Stomach (tissue), 9 donors: ENCODE measurements around the gene MSX2. TPM values are rescaled to one million over a fixed set of nuclear protein-coding genes. Genes with fewer than 3 reads are reported as not detected.

ENCODE experiments used
- DNase-seq, 2 donors: peaks; one replicate each; pipeline versions ENCODE4 v3.0.0 to v3.0.0-alpha.2; 2013 to 2019
- H3K27ac ChIP-seq, 5 donors: fragments of 200-600 bp in 4 of 5; sonication (generic) in 4 of 5; one replicate each; pipeline ENCODE4 v1.5.1; 2013 to 2019; ENCODE audit warnings: mild to moderate bottlenecking in 1 of 5, moderate library complexity in 1 of 5
- H3K27me3 ChIP-seq, 3 donors: fragments of 200-600 bp; sonication (generic); one replicate each; pipeline ENCODE4 v1.5.1; 2017 to 2019; ENCODE audit warnings: mixed run types in 1 of 3
- H3K36me3 ChIP-seq, 4 donors: fragments of 200-600 bp; sonication (generic); 1 replicate in 3 of 4; 2 replicates in 1 of 4; pipeline ENCODE4 v1.5.1; 2016 to 2019
- H3K4me1 ChIP-seq, 4 donors: fragments of 200-600 bp; sonication (generic); one replicate each; pipeline ENCODE4 v1.5.1; 2016 to 2019
- H3K4me3 ChIP-seq, 4 donors: fragments of 200-600 bp; sonication (generic) in 3 of 4; one replicate each; pipeline ENCODE4 v1.5.1; 2016 to 2019; ENCODE audit warnings: mild to moderate bottlenecking in 1 of 4
- H3K9me3 ChIP-seq, 4 donors: fragments of 200-600 bp; sonication (generic); one replicate each; pipeline ENCODE4 v1.5.1; 2016 to 2019
- EP300 ChIP-seq: sonication (generic); formaldehyde crosslinking; IDR thresholded peaks from one replicate; pipeline ENCODE4 v1.6.1; 2017; ENCODE audit warnings: antibody characterized with exemption
- POLR2A ChIP-seq, 4 donors: fragments of 450-650 bp; IDR thresholded peaks; one replicate each; pipeline ENCODE4 v1.6.1; 2016; ENCODE audit warnings: antibody characterized with exemption in 4 of 4, control low read depth in 2 of 4, mild to moderate bottlenecking in 1 of 4, moderate library complexity in 1 of 4
- POLR2AphosphoS5 ChIP-seq, 3 donors: sonication (generic); formaldehyde crosslinking; IDR thresholded peaks; one replicate each; pipeline ENCODE4 v1.6.1; 2016; ENCODE audit warnings: antibody characterized with exemption in 3 of 3
- WGBS, 5 donors: extraction: QIAGEN DNeasy Blood & Tissue Kit in 3 of 5; methylation state at CpG; one replicate each; pipeline versions ENCODE4 v1.1.5 to v1.1.7; 2013 to 2018; 5-methylcytosine and 5-hydroxymethylcytosine counted together
- intact Hi-C: fragments of 100-400 bp; cut with DNase I; formaldehyde crosslinking; loops from one replicate; pipeline ENCODE4 v1.15.1; 2023; ENCODE audit warnings: low total_unique reads
- polyA plus RNA-seq, 3 donors: library from polyadenylated mRNA; stranded (reverse); fragments of 200-250 nt; gene quantifications; one replicate each; pipeline ENCODE4 v1.2.3, GENCODE V29; 2013
- total RNA-seq, 5 donors: library from RNA; depleted of rRNA; stranded (reverse); fragments of >200 nt; gene quantifications; one replicate each; pipeline versions ENCODE4 v1.1.0 to v1.2.3, GENCODE V29; 2014 to 2016
- TF ChIP-seq, protein P1 (sequence below), 7 experiments: fragments of 450-650 bp in 4 of 7; fragments of 200-600 bp in 3 of 7; sonication (generic) in 3 of 7; IDR thresholded peaks; one replicate each; pipeline ENCODE4 v1.5.1; 2016 to 2019; ENCODE audit warnings: antibody characterized with exemption in 7 of 7, control low read depth in 2 of 7, mild to moderate bottlenecking in 1 of 7
- donor health status: healthy with polysubstance abuse.
- donor health status: Bipolar disorder and iron deficiency.
- donor health status: healthy.

The MSX2 gene
- total and polyA plus RNA-seq, 8 donors = 0.18 to 6.5 (median 1.4) TPM; not detected in 2

DNA sequence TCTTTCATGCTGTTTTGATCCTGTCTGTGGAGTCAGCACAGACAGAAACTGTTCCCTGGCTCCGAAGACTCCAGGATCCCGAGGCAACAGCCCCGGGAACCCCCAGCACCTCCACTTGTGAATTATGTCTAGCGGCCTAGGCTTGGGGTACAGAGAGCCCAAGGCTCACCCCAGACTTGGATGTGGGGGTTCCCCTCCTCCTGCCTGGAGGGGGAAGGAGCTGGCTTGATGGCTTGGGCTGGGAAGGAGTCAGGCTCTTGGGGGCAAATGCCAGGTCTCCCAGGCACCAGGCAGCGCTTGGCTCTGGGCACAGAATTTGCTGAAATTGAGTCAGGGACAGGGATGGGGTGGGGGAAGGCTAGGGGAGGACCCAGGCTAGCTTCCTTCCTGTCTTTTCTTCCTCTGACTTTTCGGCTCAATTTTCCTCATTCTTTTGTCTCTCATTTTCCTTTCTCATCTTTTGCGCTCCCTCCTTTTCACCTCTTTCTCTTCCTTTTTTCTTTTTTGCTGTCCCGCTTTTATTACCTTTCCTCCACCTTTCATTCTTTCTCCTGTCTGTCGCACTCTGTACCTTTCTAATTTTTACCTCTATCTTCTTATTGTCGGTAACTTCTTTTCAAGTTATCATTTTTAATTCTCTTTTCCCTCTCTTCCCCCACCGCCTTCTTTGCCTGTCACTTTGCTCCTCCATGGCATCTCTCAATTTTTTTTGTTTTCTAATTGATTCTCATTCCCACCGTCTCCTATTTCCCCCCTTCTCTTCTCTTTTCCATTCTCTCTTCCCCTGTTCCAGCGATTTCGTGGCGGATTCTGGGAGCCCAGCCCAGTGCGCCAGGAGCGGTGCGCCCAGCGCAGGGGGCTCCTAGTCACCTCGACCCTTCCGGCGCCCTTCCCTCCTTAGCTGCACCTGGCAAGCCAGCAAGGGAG, 10.5 kb downstream of the MSX2 start:
- no peak for TF ChIP-seq EP300
- TF ChIP-seq POLR2AphosphoS5 (IDR thresholded peaks at IDR 0.05) = no peak
- TF ChIP-seq, protein P1, sequence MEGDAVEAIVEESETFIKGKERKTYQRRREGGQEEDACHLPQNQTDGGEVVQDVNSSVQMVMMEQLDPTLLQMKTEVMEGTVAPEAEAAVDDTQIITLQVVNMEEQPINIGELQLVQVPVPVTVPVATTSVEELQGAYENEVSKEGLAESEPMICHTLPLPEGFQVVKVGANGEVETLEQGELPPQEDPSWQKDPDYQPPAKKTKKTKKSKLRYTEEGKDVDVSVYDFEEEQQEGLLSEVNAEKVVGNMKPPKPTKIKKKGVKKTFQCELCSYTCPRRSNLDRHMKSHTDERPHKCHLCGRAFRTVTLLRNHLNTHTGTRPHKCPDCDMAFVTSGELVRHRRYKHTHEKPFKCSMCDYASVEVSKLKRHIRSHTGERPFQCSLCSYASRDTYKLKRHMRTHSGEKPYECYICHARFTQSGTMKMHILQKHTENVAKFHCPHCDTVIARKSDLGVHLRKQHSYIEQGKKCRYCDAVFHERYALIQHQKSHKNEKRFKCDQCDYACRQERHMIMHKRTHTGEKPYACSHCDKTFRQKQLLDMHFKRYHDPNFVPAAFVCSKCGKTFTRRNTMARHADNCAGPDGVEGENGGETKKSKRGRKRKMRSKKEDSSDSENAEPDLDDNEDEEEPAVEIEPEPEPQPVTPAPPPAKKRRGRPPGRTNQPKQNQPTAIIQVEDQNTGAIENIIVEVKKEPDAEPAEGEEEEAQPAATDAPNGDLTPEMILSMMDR (IDR thresholded peaks at IDR 0.05) = no peak
- no peak for TF ChIP-seq POLR2A (IDR thresholded peaks at IDR 0.05)
- no peaks in the 10 kb centered on the region for H3K36me3 ChIP-seq
- H3K27ac ChIP-seq = no peak overlapping the region
- H3K4me3 ChIP-seq = peak overlapping the region in 1 of 4 donors; percentile 30
- H3K27me3 ChIP-seq = peaks cover 29 to 98% (median 74%) of the 10 kb centered on the region in 3 donors
- DNase-seq = no peak
- no peaks in the 10 kb centered on the region for H3K9me3 ChIP-seq
- 7 to 12% (median 8%) methylated on average over 15 to 22 of the region's 22 CpGs for WGBS, 5 donors
- peaks cover 0 to 27% (median 18%) of the 10 kb centered on the region in 4 donors for H3K4me1 ChIP-seq
- intact Hi-C loops = loop anchor here (5.0 kb wide), 1 partner anchor 313 kb away; no protein-coding TSS in a partner anchor

DNA sequence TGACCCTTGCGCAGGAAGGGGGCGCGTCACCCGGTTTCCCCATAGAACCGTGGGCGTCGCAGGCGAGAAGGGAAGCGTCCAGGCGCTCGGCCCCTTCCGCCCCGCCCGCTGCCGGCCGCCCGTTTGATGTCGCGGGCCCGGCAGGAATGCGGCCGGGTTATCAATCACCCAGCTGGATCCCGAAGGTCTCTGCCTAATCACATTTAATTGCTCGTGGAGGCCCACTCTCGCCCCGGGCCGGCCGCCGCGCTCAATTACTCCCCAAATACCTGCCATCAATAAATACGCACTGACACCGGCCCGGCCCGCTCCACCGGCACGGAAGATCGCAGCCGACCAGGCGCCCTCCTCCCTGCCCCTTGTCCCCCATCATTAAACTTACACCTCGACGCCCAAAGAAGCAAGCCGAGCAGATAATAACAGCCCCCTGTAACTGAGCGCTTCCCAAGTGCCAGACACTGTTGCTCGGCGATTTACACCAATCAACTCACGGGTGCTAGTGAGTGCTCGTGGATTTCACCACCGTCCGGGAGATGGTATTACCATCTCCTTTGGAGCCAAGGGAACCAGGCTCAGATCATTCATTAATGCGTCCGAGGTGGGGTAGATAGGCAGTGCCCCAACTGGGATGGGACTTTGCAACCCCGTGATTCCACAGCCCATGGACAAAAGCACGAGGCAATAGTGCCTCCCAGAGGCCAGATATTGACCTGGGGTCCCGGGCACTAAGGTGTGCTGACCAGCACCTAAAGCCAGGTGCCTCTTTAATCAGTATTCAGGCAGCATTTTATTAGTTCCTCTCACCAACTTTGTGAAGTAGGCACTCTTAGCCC, 11.3 kb downstream of the MSX2 start:
- H3K9me3 ChIP-seq = no peaks in the 10 kb centered on the region
- H3K4me3 ChIP-seq = peak overlapping the region in 1 of 4 donors; percentile 30
- peak in 1 of 2 donors; percentile 48 for DNase-seq
- H3K27ac ChIP-seq = no peak overlapping the region
- TF ChIP-seq, protein P1 (IDR thresholded peaks at IDR 0.05) = peak in 3 of 7 experiments; percentile 37 to 58 (median 39)
- no peak for TF ChIP-seq EP300
- peaks cover 0 to 27% (median 18%) of the 10 kb centered on the region in 4 donors for H3K4me1 ChIP-seq
- intact Hi-C loops = loop anchor here (5.0 kb wide), 1 partner anchor 313 kb away; no protein-coding TSS in a partner anchor
- WGBS, 5 donors = 1 to 6% (median 2%) methylated on average over 44 to 54 of the region's 54 CpGs
- H3K27me3 ChIP-seq = peaks cover 29 to 97% (median 69%) of the 10 kb centered on the region in 3 donors
- no peaks in the 10 kb centered on the region for H3K36me3 ChIP-seq

DNA sequence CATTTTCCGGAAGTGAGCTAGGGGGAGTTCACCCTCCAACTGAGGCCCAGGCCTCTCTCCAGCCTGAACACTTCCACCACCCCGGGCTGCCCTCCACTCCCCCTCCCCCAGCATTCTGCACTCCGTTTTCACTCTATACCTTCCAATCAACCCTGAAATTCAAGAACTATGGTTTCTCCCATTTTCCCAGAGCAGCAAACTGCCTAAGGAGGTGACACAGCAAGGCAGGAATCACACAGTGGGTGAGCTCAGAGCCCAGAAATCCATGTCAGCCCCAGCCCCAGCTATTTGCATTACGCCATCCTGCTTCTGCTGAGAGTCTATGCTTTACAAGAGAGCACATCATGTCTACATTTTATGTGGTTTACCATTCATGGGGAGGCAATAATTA, 11.9 kb downstream of the MSX2 start:
- intact Hi-C loops = loop anchor here (5.0 kb wide), 1 partner anchor 314 kb away; no protein-coding TSS in a partner anchor
- no peak for DNase-seq
- no peak overlapping the region for H3K4me3 ChIP-seq
- no peak for TF ChIP-seq POLR2A (IDR thresholded peaks at IDR 0.05)
- TF ChIP-seq EP300 = no peak
- TF ChIP-seq, protein P1 (IDR thresholded peaks at IDR 0.05) = no peak
- TF ChIP-seq POLR2AphosphoS5 (IDR thresholded peaks at IDR 0.05) = no peak
- H3K27me3 ChIP-seq = peaks cover 24 to 96% (median 63%) of the 10 kb centered on the region in 3 donors
- no peaks in the 10 kb centered on the region for H3K9me3 ChIP-seq
- H3K27ac ChIP-seq = no peak overlapping the region
- no peaks in the 10 kb centered on the region for H3K36me3 ChIP-seq
- peaks cover 0 to 22% (median 18%) of the 10 kb centered on the region in 4 donors for H3K4me1 ChIP-seq
- WGBS, 5 donors = 22 to 30% (median 25%) methylated on average over 4 of the region's 4 CpGs

DNA sequence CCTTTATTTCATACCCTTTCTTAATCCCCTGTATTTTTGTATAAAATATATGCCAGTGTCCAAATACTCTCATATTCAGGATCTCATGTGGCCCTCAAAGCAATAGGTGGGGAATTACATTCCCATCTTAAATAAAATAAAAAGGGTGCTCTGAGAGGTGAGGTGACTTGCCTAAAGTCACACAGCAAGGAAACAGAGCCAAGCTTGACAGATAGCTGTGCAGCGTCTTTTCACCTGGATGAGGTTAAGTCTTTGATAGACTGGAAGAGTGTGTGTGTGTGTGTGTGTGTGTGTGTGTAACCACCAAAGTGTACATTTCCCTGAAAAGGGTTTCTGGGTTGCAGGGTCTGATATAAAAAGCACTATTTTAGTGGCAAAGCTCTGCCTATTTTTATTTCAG, 12.4 kb downstream of the MSX2 start:
- TF ChIP-seq POLR2AphosphoS5 (IDR thresholded peaks at IDR 0.05) (no peak), POLR2A (IDR thresholded peaks at IDR 0.05) (no peak), EP300 (no peak)
- TF ChIP-seq, protein P1 (IDR thresholded peaks at IDR 0.05) = no peak
- Histone ChIP-seq H3K36me3 (no peaks in the 10 kb centered on the region), H3K4me1 (peaks cover 0 to 18% (median 16%) of the 10 kb centered on the region in 4 donors), H3K4me3 (no peak overlapping the region), H3K27ac (no peak overlapping the region), H3K9me3 (no peaks in the 10 kb centered on the region), H3K27me3 (peaks cover 23 to 91% (median 59%) of the 10 kb centered on the region in 3 donors)
- no peak for DNase-seq
- intact Hi-C loops = loop anchor here (5.0 kb wide), 1 partner anchor 314 kb away; no protein-coding TSS in a partner anchor
- 32 to 55% (median 48%) methylated on average over 1 of the region's 1 CpG for WGBS, 5 donors
